ENCODE measurements around the gene DUSP22.

Gene DUSP22

GRCh38 chr6:313087-313486, 20.8 kb downstream of the DUSP22 start:
- Mint-ChIP-seq H3K36me3 (ENCODE audit: low read depth) (peaks cover 21% of the 10 kb centered on the region), H3K9me3 (peaks cover 84% of the 10 kb centered on the region), H3K27me3 (ENCODE audit: low read depth, poor library complexity) (peaks cover 3% of the 10 kb centered on the region), H3K4me3 (no peak overlapping the region), H3K27ac (no peak overlapping the region), H3K4me1 (peaks cover 28% of the 10 kb centered on the region)
- no peak for DNase-seq
- TF ChIP-seq CTCF (IDR thresholded peaks at IDR 0.05), result no peak

GRCh38 chr6:313917-314316, 21.6 kb downstream of the DUSP22 start:
- peaks cover 81% of the 10 kb centered on the region for H3K9me3 Mint-ChIP-seq
- H3K36me3 Mint-ChIP-seq (ENCODE audit: low read depth), result peaks cover 17% of the 10 kb centered on the region
- H3K4me3 Mint-ChIP-seq, result no peak overlapping the region
- no peak for TF ChIP-seq CTCF (IDR thresholded peaks at IDR 0.05)
- H3K27ac Mint-ChIP-seq, result no peak overlapping the region
- H3K4me1 Mint-ChIP-seq, result peaks cover 27% of the 10 kb centered on the region
- peaks cover 3% of the 10 kb centered on the region for H3K27me3 Mint-ChIP-seq (ENCODE audit: low read depth, poor library complexity)
- no peak for DNase-seq

GRCh38 chr6:314377-314776, 22.1 kb downstream of the DUSP22 start:
- Mint-ChIP-seq H3K36me3 (ENCODE audit: low read depth) (peaks cover 17% of the 10 kb centered on the region), H3K9me3 (peaks cover 77% of the 10 kb centered on the region), H3K4me1 (peaks cover 22% of the 10 kb centered on the region), H3K27me3 (ENCODE audit: low read depth, poor library complexity) (peaks cover 3% of the 10 kb centered on the region), H3K27ac (no peak overlapping the region), H3K4me3 (no peak overlapping the region)
- no peak for DNase-seq
- no peak for TF ChIP-seq CTCF (IDR thresholded peaks at IDR 0.05)

GRCh38 chr6:315226-315625, 22.9 kb downstream of the DUSP22 start:
- no peak for DNase-seq
- peaks cover 17% of the 10 kb centered on the region for H3K4me1 Mint-ChIP-seq
- TF ChIP-seq CTCF (IDR thresholded peaks at IDR 0.05), result no peak
- peaks cover 3% of the 10 kb centered on the region for H3K27me3 Mint-ChIP-seq (ENCODE audit: low read depth, poor library complexity)
- H3K4me3 Mint-ChIP-seq, result no peak overlapping the region
- peaks cover 17% of the 10 kb centered on the region for H3K36me3 Mint-ChIP-seq (ENCODE audit: low read depth)
- no peak overlapping the region for H3K27ac Mint-ChIP-seq
- H3K9me3 Mint-ChIP-seq, result peaks cover 68% of the 10 kb centered on the region

- Mint-ChIP-seq H3K36me3 (ENCODE audit: low read depth) (peaks cover 17% of the 10 kb centered on the region), H3K27me3 (ENCODE audit: low read depth, poor library complexity) (peaks cover 3% of the 10 kb centered on the region), H3K27ac (no peak overlapping the region)
Observed at GRCh38 chr6:315921-316752, 23.9 kb downstream of the DUSP22 start.

More at GRCh38 chr6:315921-316752, 23.9 kb downstream of the DUSP22 start:
- DNase-seq, result no peak
- Mint-ChIP-seq H3K4me1 (peaks cover 17% of the 10 kb centered on the region), H3K4me3 (no peak overlapping the region), H3K9me3 (peaks cover 59% of the 10 kb centered on the region)
- TF ChIP-seq CTCF (IDR thresholded peaks at IDR 0.05), result no peak

Measured in nephron progenitor cell (in vitro differentiated cells).